GM19351 (cell line): ENCODE results near the gene IL12B.
"Not testable (repeated sequence)": the region's sequence is repeated elsewhere in the genome, so short reads cannot be mapped to it uniquely, and the experiment has no call there.

Source experiments
- ATAC-seq: cut with Tn5 transposase; IDR thresholded peaks from one replicate; pipeline ENCODE4 v1.9.1; 2021; ENCODE audit warnings: mild to moderate bottlenecking, moderate library complexity; ENCODE audit not compliant: unreplicated experiment

The IL12B gene

GRCh38 chr5:159333545-159333925 is 3.2 kb upstream of the IL12B start:
- no peak for ATAC-seq

- ATAC-seq, result no peak
Measured at GRCh38 chr5:159332800-159333544, 2.7 kb upstream of the IL12B start.

- peak; percentile 61 for ATAC-seq
Measured at GRCh38 chr5:159331093-159331973, 1.0 kb upstream of the IL12B start.

DNA sequence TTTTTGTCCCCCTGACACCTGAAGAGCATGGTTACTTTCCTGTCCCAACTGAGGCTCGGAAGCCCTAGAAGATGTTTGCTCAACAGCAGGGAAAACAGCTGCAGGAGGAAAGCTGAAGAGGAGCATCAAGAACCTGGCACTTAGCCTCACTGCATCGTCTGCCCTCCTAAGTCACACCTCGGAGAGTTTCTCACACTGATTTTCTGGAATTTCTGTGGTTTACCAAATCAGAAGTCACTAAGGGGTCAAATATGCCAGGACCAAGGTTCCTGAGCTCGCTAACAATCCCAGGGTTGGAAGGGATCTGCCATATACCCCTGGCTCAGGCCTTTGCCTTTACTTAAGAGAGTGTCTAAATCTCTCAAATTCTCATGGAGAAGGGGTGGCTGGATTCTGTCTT is 5.3 kb downstream of the IL12B start:
- no peak for ATAC-seq

GRCh38 chr5:159324102-159324755 is 6.1 kb downstream of the IL12B start:
- ATAC-seq, result no peak

- no peak for ATAC-seq
Measured at GRCh38 chr5:159322180-159322579, 8.1 kb downstream of the IL12B start.

DNA sequence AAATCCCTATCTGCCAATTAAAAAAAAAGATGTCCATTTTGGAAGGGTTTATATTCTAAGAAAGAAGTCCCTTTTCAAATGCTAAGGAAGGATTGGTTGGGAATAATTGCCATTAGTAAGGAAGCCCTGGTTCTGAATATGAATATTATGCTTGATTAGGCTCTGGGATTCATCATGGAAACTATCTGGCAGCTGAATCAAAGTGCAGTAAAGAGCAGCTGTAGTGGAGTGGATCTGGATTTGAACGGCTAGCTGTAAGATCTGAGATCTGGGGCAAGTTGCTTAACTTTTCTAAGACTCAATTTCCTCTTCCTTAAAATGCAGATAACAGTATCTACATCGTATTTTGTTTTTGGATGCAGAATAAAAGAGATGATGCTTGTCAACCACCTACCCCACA is 10.5 kb downstream of the IL12B start:
- ATAC-seq, result no peak

DNA sequence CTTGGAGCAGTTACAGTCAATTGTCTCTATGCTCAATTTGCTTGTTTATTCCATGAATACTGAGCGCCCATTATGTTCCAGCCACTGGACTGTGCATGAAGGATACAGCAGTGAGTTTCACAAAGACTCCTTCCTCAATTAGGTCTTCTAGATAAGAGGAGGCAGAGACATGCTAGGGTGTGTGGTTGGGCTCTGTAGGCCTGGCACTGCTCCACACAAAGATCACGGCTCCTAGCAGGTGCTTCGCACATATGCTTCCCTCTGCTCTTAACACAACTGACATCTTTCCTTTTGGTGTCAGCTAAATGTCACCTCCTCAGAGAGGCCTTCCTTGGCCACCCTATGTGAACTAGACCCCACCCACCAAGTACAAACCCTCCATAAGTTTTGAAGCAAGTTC is 10.9 kb downstream of the IL12B start:
- ATAC-seq, result no peak

DNA sequence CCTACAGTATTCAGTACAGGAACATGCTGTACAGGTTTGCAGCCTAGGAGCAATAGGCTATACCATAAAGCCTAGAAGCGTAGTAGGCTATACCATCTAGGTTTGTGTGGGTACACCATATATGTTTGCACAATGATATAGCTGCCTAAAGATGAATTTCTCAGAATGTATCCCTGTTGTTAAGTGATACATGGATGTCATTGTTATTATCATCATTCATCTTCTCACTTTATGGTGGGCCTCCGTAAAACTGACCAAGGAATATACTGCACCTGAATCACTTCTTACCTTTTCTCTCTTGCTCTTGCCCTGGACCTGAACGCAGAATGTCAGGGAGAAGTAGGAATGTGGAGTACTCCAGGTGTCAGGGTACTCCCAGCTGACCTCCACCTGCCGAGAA is 11.8 kb downstream of the IL12B start:
- no peak for ATAC-seq

DNA sequence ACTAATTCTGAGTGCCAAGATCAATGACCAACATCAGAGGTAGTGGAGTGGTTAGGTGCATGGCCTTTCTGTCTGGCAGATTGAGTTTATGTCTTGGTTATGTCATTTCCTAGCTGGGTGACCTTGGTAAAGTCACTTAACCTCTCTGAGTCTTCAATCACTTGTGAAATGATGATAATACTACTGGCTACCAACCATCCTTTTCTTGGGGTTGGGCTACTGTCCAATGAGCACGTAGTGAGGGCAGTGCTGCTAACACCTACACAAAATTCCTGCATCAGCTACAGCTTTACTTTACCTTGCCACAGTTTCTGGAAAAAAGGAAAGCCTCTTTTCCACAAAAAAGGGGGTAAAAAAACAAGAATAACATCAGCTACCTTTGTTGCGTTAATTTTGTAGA is 12.4 kb downstream of the IL12B start:
- no peak for ATAC-seq

DNA sequence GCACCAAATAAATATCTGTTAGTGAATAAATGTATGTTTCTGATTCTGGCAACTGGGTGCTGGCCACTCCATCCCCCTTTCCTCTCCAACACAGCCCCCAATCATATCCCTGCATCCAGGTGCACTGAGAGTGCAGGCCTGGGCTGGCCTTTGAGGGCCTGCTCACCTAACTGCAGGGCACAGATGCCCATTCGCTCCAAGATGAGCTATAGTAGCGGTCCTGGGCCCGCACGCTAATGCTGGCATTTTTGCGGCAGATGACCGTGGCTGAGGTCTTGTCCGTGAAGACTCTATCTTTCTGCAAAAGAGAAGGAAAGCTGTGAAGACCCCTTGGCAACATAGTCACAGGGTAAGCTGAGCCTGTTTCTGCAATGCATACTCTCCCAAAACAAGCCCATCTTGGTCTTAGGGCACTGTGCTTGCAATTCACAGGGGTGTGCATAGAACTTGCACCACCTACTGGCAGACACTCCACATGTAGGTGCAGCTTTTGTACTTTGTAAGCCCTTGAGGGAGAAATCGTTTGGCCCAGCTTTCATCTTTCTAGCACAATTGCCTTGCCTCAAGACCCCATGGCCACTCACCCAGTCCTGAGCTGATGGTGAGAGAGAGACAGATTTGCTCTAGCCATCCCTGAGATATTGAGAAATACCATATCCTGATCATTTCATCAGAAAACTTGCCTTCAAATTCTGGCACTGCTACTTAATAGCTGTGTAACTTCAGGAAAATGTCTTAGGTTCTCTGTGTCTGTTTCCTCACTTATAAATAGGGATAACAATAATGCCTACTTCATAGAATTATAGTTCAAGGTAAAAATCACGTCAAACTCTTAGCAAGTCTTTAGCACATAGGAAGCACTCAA is 13.5 kb downstream of the IL12B start:
- peak; percentile 81 for ATAC-seq

DNA sequence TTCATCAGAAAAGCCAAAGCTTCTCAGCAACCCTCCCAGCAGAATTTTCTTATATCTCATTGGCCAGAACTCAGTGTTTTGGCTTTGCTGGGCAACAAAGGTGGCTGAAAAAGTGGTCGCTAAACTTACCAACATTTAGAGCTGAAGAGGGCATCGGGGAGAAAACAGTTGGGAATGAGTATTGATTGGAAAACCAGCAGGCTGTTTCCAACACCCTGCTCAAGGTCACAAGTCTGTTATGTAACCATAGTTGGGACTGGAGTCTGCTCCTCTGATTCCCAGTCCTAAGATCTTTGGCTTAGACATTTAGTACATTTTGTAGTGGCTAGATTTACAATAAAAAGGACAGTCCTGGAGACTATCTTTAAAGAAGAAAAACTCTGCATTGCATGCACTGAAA is 17.1 kb downstream of the IL12B start:
- no peak for ATAC-seq

- no peak for ATAC-seq
Measured at GRCh38 chr5:159311063-159311462, 19.2 kb downstream of the IL12B start.

- peak; percentile 56 for ATAC-seq
Measured at GRCh38 chr5:159310511-159310910, 19.8 kb downstream of the IL12B start.

- no peak for ATAC-seq
Measured at GRCh38 chr5:159309689-159310433, 20.4 kb downstream of the IL12B start.

DNA sequence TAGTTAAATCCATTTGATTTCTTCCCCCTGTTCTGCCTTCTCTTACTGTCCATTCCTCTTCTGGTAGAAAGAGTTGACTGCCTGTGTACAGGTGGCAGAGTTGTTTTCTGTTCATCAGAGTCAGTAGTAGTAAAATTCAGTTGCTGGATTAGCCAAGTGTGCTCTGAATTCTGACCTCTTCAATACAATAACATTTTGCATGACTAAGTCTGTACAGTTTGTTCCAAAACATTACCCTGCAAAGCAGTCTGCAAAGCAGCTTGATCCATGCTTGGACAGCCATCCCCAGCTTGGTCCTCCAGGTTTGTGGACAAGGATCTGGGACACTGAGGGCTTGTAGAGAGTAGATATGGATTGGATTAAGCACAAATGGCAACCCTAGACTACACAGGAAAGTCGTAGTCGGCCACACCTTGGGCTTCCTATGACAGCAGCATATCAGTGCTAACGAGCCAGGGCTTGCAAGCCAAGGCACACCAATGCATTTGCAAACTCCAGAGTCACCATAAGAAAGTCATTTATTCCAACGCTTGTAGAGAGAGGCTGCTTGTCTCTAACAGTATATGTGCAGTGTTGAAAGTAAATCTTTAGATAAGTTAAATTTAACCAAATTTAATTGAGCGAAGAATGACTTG is 25.2 kb downstream of the IL12B start:
- ATAC-seq, result no peak

DNA sequence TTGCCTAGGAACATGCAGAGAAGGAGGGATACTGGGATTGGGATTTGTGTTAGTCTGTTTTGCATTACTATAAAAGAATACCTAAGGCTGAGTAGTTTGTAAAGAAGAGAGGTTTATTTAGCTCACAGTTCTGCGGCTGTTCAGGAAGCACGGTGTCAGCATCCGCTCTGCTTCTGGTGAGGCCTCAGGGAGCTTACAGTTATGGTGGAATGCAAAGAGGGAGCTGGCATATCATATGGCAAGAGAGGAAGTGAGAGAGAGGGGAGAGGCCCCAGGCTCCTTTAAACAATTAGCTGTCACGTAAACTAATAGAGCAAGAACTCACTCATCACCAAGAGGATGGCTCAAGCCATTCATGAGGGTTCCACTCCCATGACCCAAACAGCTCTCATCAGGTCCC is 27.0 kb downstream of the IL12B start:
- no peak for ATAC-seq

DNA sequence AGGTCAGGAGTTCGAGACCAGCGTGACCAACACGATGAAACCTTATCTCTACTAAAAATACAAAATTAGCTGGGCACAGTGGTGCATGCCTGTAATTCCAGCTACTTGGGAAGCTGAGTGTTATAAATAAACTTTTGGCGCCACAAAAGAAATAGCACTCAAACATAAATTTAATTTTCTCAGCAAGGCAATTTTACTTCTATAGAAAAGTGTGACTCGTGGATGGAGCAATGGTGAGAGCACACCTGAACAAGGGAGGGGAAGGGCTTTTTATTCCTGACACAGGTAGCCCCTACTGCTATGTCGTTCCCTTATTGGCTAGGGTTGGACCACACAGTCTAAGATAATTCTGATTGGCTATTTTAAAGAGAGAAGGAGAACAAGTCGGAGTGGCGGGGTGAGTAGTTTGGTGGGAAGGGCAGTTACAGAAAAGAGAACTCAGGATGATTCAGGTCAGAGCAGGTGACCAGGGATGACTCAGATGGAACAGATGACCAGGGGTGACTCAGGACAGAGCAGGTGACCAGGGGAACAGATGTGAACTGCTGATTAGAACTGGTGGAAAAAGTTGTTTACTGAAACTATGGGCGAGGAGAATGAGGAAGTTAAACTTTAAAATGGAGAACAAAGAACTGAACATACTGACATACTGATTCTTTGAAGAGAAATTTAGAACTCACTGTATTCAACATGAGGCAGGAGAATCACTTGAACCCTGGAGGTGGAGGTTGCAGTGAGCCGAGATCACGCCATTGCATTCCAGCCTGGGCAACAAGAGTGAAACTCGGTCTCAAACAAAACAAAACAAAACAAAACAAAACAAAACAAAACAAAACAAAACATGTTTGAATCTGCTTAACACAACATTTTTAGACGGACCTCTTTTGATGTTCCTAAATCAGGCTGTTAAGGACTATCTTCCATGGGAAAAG is 28.1 kb downstream of the IL12B start:
- ATAC-seq, result not testable (repeated sequence)

DNA sequence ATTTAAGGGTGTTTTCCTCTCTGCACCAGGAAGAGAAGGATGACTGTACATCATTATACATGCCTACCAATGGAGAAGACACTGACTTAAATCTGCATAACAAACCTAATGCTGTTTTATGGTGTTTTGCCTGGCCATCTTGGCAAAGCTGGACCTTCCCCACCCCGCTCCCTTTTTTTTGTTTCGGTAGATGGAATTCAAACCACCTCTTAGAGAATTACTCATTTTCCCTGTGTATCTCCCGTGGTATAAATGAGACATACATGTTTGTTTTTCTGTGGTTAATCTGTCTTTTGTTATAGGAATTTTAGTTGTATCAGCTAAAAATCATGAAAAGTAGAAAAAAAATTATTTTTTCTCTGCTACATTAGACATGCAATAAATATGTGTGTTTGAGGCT is 28.8 kb downstream of the IL12B start:
- ATAC-seq, result no peak
